Right lobe of liver (tissue), 6 donors: ENCODE results near the gene STEAP4. TPM values are rescaled to one million over a fixed set of nuclear protein-coding genes. Genes with fewer than 3 reads are reported as not detected.

Source experiments
- ATAC-seq, 4 donors: fragments of 200-7000 bp; cut with Tn5 transposase; one replicate each; pipeline ENCODE4 v1.9.1; 2020; ENCODE audit warnings: mild to moderate bottlenecking in 4 of 4, moderate library complexity in 4 of 4
- DNase-seq, 3 donors: peaks; one replicate each; pipeline ENCODE4 v3.0.0-alpha.2; 2020
- H3K27ac ChIP-seq, 3 donors: fragments of 200-600 bp; one replicate each; pipeline ENCODE4 v1.8.0; 2022
- H3K27me3 ChIP-seq, 2 donors: fragments of 200-600 bp; one replicate each; pipeline ENCODE4 v1.8.0; 2022
- H3K36me3 ChIP-seq, 4 donors: fragments of 200-600 bp; sonication (generic) in 1 of 4; one replicate each; pipeline versions ENCODE4 v1.5.1 to v1.8.0; 2017 to 2022; ENCODE audit warnings: control low read depth in 1 of 4
- H3K4me1 ChIP-seq, 4 donors: fragments of 200-600 bp; sonication (generic) in 1 of 4; one replicate each; pipeline versions ENCODE4 v1.5.1 to v1.8.0; 2017 to 2022; ENCODE audit warnings: control low read depth in 1 of 4
- H3K4me3 ChIP-seq, 3 donors: fragments of 200-600 bp; one replicate each; pipeline ENCODE4 v1.8.0; 2022
- H3K9me3 ChIP-seq, 4 donors: fragments of 200-600 bp; sonication (generic) in 1 of 4; one replicate each; pipeline versions ENCODE4 v1.5.1 to v1.8.0; 2017 to 2022; ENCODE audit warnings: control low read depth in 1 of 4
- POLR2A ChIP-seq: fragments of 450-650 bp; IDR thresholded peaks from one replicate; pipeline ENCODE4 v1.6.1; 2017; ENCODE audit warnings: antibody characterized with exemption, mild to moderate bottlenecking
- WGBS: methylation state at CpG from one replicate; pipeline ENCODE4 v1.1.6; 2018; ENCODE audit warnings: low coverage, low lambda C conversion rate; ENCODE audit not compliant: insufficient coverage; ENCODE audit errors: missing lambda C conversion rate; 5-methylcytosine and 5-hydroxymethylcytosine counted together
- intact Hi-C, 2 donors: fragments of 100-400 bp; cut with DNase I; formaldehyde crosslinking; loops; one replicate each; pipeline versions ENCODE4 v1.11.2 to v1.14.1; 2022
- total RNA-seq, 6 experiments: library from RNA; depleted of rRNA in 2 of 6; stranded (reverse); fragments of >200 nt in 2 of 6; fragmentation: NEBNext Ultra II Directional in 3 of 6; extraction: Animal tissue kit (Norgen Biotek cat#: 25700) in 3 of 6; gene quantifications; one replicate each; pipeline versions ENCODE4 v1.1.0 to v1.2.4, GENCODE V29; 2016 to 2023
- TF ChIP-seq, protein P1 (sequence below), 4 donors: fragments of 200-600 bp in 3 of 4; fragments of 450-650 bp in 1 of 4; IDR thresholded peaks; one replicate each; pipeline versions ENCODE4 v1.5.1 to v1.8.0; 2016 to 2022; ENCODE audit warnings: antibody characterized with exemption in 4 of 4, mild to moderate bottlenecking in 2 of 4
- donor health status: DM: no; HTN: yes; CAD: no.
- donor health status: DM: no; HTN: no; CAD: no.
- donor health status: DM: no; HTN: no; CAD: no.
- donor health status: DM: no; HTN: yes; CAD: no.
- donor health status: DM: no; HTN: yes; CAD: no.

Gene STEAP4
- total RNA-seq, 6 experiments from 2014 or later, result 16.3 to 158 (median 22.9) TPM

GRCh38 chr7:88329532-88330463, 23.1 kb upstream of the STEAP4 start:
- no peak for DNase-seq
- WGBS, result 48% methylated on average over 4 of the region's 10 CpGs
- no peaks in the 10 kb centered on the region for H3K4me1 ChIP-seq
- intact Hi-C loops, result no loop called here
- H3K27me3 ChIP-seq, result no peaks in the 10 kb centered on the region
- no peak overlapping the region for H3K27ac ChIP-seq
- TF ChIP-seq POLR2A, result no peak
- TF ChIP-seq, protein P1, sequence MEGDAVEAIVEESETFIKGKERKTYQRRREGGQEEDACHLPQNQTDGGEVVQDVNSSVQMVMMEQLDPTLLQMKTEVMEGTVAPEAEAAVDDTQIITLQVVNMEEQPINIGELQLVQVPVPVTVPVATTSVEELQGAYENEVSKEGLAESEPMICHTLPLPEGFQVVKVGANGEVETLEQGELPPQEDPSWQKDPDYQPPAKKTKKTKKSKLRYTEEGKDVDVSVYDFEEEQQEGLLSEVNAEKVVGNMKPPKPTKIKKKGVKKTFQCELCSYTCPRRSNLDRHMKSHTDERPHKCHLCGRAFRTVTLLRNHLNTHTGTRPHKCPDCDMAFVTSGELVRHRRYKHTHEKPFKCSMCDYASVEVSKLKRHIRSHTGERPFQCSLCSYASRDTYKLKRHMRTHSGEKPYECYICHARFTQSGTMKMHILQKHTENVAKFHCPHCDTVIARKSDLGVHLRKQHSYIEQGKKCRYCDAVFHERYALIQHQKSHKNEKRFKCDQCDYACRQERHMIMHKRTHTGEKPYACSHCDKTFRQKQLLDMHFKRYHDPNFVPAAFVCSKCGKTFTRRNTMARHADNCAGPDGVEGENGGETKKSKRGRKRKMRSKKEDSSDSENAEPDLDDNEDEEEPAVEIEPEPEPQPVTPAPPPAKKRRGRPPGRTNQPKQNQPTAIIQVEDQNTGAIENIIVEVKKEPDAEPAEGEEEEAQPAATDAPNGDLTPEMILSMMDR (IDR thresholded peaks at IDR 0.05), result no peak
- H3K9me3 ChIP-seq, result no peaks in the 10 kb centered on the region
- ATAC-seq, result peak in 2 of 4 donors; percentile 35 to 47
- H3K4me3 ChIP-seq, result no peak overlapping the region
- H3K36me3 ChIP-seq, result no peaks in the 10 kb centered on the region

- Histone ChIP-seq H3K4me3 (no peak overlapping the region), H3K9me3 (no peaks in the 10 kb centered on the region), H3K27me3 (no peaks in the 10 kb centered on the region), H3K4me1 (no peaks in the 10 kb centered on the region), H3K36me3 (no peaks in the 10 kb centered on the region), H3K27ac (no peak overlapping the region)
- TF ChIP-seq, protein P1 (IDR thresholded peaks at IDR 0.05), result no peak
- no peak for TF ChIP-seq POLR2A
- DNase-seq, result no peak
- intact Hi-C loops, result no loop called here
- no peak for ATAC-seq
Observed at GRCh38 chr7:88328787-88329186, 22.1 kb upstream of the STEAP4 start.

DNA sequence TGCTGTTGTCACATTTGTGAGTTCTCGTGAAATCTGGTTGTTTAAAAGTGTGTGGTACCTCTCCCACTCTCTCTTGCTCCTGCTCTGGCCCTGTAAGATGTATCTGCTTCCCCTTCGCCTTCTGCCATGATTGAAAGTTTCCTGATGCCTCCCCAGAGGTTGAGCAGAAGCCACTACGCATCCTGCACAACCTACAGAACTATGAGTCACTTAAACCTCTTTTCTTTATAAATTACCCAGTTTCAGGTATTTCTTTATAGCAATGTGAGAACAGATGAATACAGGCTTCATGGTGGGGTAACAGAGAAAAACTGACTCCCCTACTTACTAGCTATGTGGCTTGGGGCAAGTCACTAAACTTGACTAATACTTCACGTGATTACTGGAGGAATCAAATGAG, 18.0 kb upstream of the STEAP4 start:
- H3K27me3 ChIP-seq, result no peaks in the 10 kb centered on the region
- no peaks in the 10 kb centered on the region for H3K4me1 ChIP-seq
- 70% methylated on average over 4 of the region's 4 CpGs for whole genome bisulfite sequencing
- intact Hi-C loops, result no loop called here
- H3K9me3 ChIP-seq, result no peaks in the 10 kb centered on the region
- H3K36me3 ChIP-seq, result no peaks in the 10 kb centered on the region
- DNase-seq (no peak), ATAC-seq (no peak)
- no peak overlapping the region for H3K27ac ChIP-seq
- H3K4me3 ChIP-seq, result no peak overlapping the region
- TF ChIP-seq, protein P1 (IDR thresholded peaks at IDR 0.05), result no peak
- TF ChIP-seq POLR2A, result no peak

- no peaks in the 10 kb centered on the region for H3K4me1 ChIP-seq
- H3K4me3 ChIP-seq, result no peak overlapping the region
- TF ChIP-seq POLR2A, result no peak
- TF ChIP-seq, protein P1 (IDR thresholded peaks at IDR 0.05), result no peak
- intact Hi-C loops, result no loop called here
- H3K9me3 ChIP-seq, result no peaks in the 10 kb centered on the region
- ATAC-seq, result peak; percentile 23 to 73 (median 54)
- no peaks in the 10 kb centered on the region for H3K36me3 ChIP-seq
- no peak overlapping the region for H3K27ac ChIP-seq
- 51% methylated on average over 3 of the region's 3 CpGs for WGBS
- H3K27me3 ChIP-seq, result no peaks in the 10 kb centered on the region
- DNase-seq, result no peak
Observed at GRCh38 chr7:88322151-88322550, 15.5 kb upstream of the STEAP4 start.
